Endothelial cell of umbilical vein (primary cell): ENCODE measurements around the gene MINK1.
A peak's percentile ranks its signal among the peaks of the same experiment; 100 is the strongest.

ENCODE experiments used
- CTCF ChIP-seq, 2 donors: IDR thresholded peaks; 1 replicate in 1 of 2; 2 replicates in 1 of 2; pipeline ENCODE4 v1.5.1; 2011; ENCODE audit warnings: low read length in 2 of 2, mild to moderate bottlenecking in 2 of 2, moderate library complexity in 2 of 2, control low read depth in 1 of 2, inconsistent platforms in 1 of 2, low read depth in 1 of 2; ENCODE audit not compliant: insufficient read depth in 1 of 2; ENCODE audit errors: extremely low read depth in 1 of 2
- EZH2 ChIP-seq: IDR thresholded peaks from 2 replicates; pipeline ENCODE4 v1.6.1; 2012; ENCODE audit warnings: borderline replicate concordance, low read depth, mild to moderate bottlenecking, moderate library complexity, low read length, inconsistent platforms; ENCODE audit not compliant: severe bottlenecking
- FOS ChIP-seq: IDR thresholded peaks from 2 replicates; pipeline ENCODE4 v1.6.1; 2011; ENCODE audit warnings: mild to moderate bottlenecking, low read length, moderate library complexity, borderline replicate concordance; ENCODE audit not compliant: insufficient read depth
- GATA2 ChIP-seq: IDR thresholded peaks from 2 replicates; pipeline ENCODE4 v1.7.0; 2011; ENCODE audit warnings: low read depth, mild to moderate bottlenecking, moderate library complexity, mixed read lengths, low read length; ENCODE audit not compliant: insufficient read length, insufficient read depth
- MAX ChIP-seq: IDR thresholded peaks from 2 replicates; pipeline ENCODE4 v1.6.1; 2011; ENCODE audit not compliant: insufficient read depth, insufficient read length
- MYC ChIP-seq: IDR thresholded peaks from one replicate; pipeline ENCODE4 v1.6.1; 2011; ENCODE audit warnings: mild to moderate bottlenecking, low read depth, low read length
- POLR2A ChIP-seq: IDR thresholded peaks from 2 replicates; pipeline ENCODE4 v1.6.1; 2012; ENCODE audit warnings: low read depth, mild to moderate bottlenecking, control low read depth, low read length
- POLR2AphosphoS5 ChIP-seq: IDR thresholded peaks from 2 replicates; pipeline ENCODE4 v1.6.1; 2012; ENCODE audit warnings: low read depth, mild to moderate bottlenecking, control low read depth, low read length, moderate library complexity; ENCODE audit not compliant: insufficient read depth

GRCh38 chr17:4900231-4901107 lies 67.3 kb downstream of the MINK1 start:
- TF ChIP-seq EZH2 (peak; percentile 33), CTCF (IDR thresholded peaks at IDR 0.05; ENCODE audit: extremely low read depth in 1 of 2, insufficient read depth in 1 of 2, low read depth in 1 of 2, low read length in 2 of 2) (no peak), MAX (no peak), POLR2AphosphoS5 (no peak), MYC (no peak), POLR2A (no peak), GATA2 (no peak), FOS (no peak)
